Measurements from ENCODE around the gene NOP53. TPM values are rescaled to one million over a fixed set of nuclear protein-coding genes. Genes with fewer than 3 reads are reported as not detected.

Gene NOP53
- total and polyA plus RNA-seq, 4 donors, result 146 to 498 (median 193) TPM

GRCh38 chr19:47797996-47798903, 52.9 kb downstream of the NOP53 start:
- Histone ChIP-seq H3K4me3 (no peak overlapping the region), H3K27ac (ENCODE audit: low read depth in 1 of 2, low read length in 1 of 2) (no peak overlapping the region), H3K4me1 (ENCODE audit: control insufficient read depth in 5 of 5, insufficient read depth in 5 of 5, low read length in 5 of 5) (no peaks in the 10 kb centered on the region), H3K27me3 (ENCODE audit: control insufficient read depth in 3 of 3, insufficient read depth in 3 of 3, low read length in 2 of 3) (no peaks in the 10 kb centered on the region), H3K36me3 (ENCODE audit: control insufficient read depth in 4 of 4, insufficient read depth in 4 of 4, low read length in 4 of 4) (no peaks in the 10 kb centered on the region), H3K9me3 (ENCODE audit: control insufficient read depth in 4 of 4, insufficient read depth in 3 of 4, low read length in 3 of 4) (peaks cover 0 to 2% (median 0%) of the 10 kb centered on the region in 4 donors), H3K9ac (ENCODE audit: insufficient read depth in 1 of 2, low read length in 2 of 2) (no peak overlapping the region)
- DNase-seq, result no peak
- TF ChIP-seq CTCF (IDR thresholded peaks at IDR 0.05; ENCODE audit: control extremely low read depth, extremely low read depth), result no peak
- WGBS, 2 donors, result 63 to 66% methylated on average over 14 of the region's 14 CpGs
- no peak for ATAC-seq (ENCODE audit: insufficient read depth, low FRiP score)

- no peak for ATAC-seq (ENCODE audit: insufficient read depth, low FRiP score)
- no peaks in the 10 kb centered on the region for H3K36me3 ChIP-seq (ENCODE audit: control insufficient read depth in 4 of 4, insufficient read depth in 4 of 4, low read length in 4 of 4)
- no peak overlapping the region for H3K27ac ChIP-seq (ENCODE audit: low read depth in 1 of 2, low read length in 1 of 2)
- H3K4me1 ChIP-seq (ENCODE audit: control insufficient read depth in 5 of 5, insufficient read depth in 5 of 5, low read length in 5 of 5), result no peaks in the 10 kb centered on the region
- no peaks in the 10 kb centered on the region for H3K27me3 ChIP-seq (ENCODE audit: control insufficient read depth in 3 of 3, insufficient read depth in 3 of 3, low read length in 2 of 3)
- no peak for TF ChIP-seq CTCF (IDR thresholded peaks at IDR 0.05; ENCODE audit: control extremely low read depth, extremely low read depth)
- H3K4me3 ChIP-seq, result no peak overlapping the region
- peaks cover 0 to 2% (median 0%) of the 10 kb centered on the region in 4 donors for H3K9me3 ChIP-seq (ENCODE audit: control insufficient read depth in 4 of 4, insufficient read depth in 3 of 4, low read length in 3 of 4)
- H3K9ac ChIP-seq (ENCODE audit: insufficient read depth in 1 of 2, low read length in 2 of 2), result no peak overlapping the region
- 83 to 86% methylated on average over 4 of the region's 4 CpGs for WGBS, 2 donors
- no peak for DNase-seq
Observed at GRCh38 chr19:47798904-47799266, 53.5 kb downstream of the NOP53 start.

- no peaks in the 10 kb centered on the region for H3K4me1 ChIP-seq (ENCODE audit: control insufficient read depth in 5 of 5, insufficient read depth in 5 of 5, low read length in 5 of 5)
- H3K27ac ChIP-seq (ENCODE audit: low read depth in 1 of 2, low read length in 1 of 2), result no peak overlapping the region
- no peaks in the 10 kb centered on the region for H3K36me3 ChIP-seq (ENCODE audit: control insufficient read depth in 4 of 4, insufficient read depth in 4 of 4, low read length in 4 of 4)
- 94% methylated on average over 4 of the region's 4 CpGs for WGBS, 2 donors
- DNase-seq (no peak), ATAC-seq (ENCODE audit: insufficient read depth, low FRiP score) (no peak)
- no peak overlapping the region for H3K4me3 ChIP-seq
- no peak for TF ChIP-seq CTCF (IDR thresholded peaks at IDR 0.05; ENCODE audit: control extremely low read depth, extremely low read depth)
- no peaks in the 10 kb centered on the region for H3K27me3 ChIP-seq (ENCODE audit: control insufficient read depth in 3 of 3, insufficient read depth in 3 of 3, low read length in 2 of 3)
- H3K9me3 ChIP-seq (ENCODE audit: control insufficient read depth in 4 of 4, insufficient read depth in 3 of 4, low read length in 3 of 4), result peaks cover 0 to 2% (median 0%) of the 10 kb centered on the region in 4 donors
- H3K9ac ChIP-seq (ENCODE audit: insufficient read depth in 1 of 2, low read length in 2 of 2), result no peak overlapping the region
Observed at GRCh38 chr19:47801270-47801669, 55.9 kb downstream of the NOP53 start.

Measured in lung (tissue), 12 donors.